GM18951 (cell line): ENCODE data around the gene PPP1R16B.
A peak's percentile ranks its signal among the peaks of the same experiment; 100 is the strongest.

Source experiments
- POLR2A ChIP-seq: IDR thresholded peaks from 4 replicates; pipeline ENCODE4 v1.6.1; 2011; ENCODE audit warnings: mild to moderate bottlenecking; ENCODE audit not compliant: insufficient read length, insufficient read depth; ENCODE audit errors: extremely low read depth
- in situ Hi-C: fragments of 300-500 bp; cut with MboI; formaldehyde crosslinking; loops from one replicate; pipeline ENCODE4 v1.12.0; 2022; ENCODE audit warnings: low sequenced_read_pairs, mixed read lengths, inconsistent platforms; ENCODE audit not compliant: unreplicated experiment

The PPP1R16B gene

GRCh38 chr20:38888059-38888831 is 82.7 kb downstream of the PPP1R16B start:
- TF ChIP-seq POLR2A = no peak
- in situ Hi-C loops = no loop called here

GRCh38 chr20:38889050-38889449 is 83.6 kb downstream of the PPP1R16B start:
- no peak for TF ChIP-seq POLR2A
- in situ Hi-C loops = no loop called here

- in situ Hi-C loops = no loop called here
- no peak for TF ChIP-seq POLR2A
These were observed 84.4 kb downstream of the PPP1R16B start for GRCh38 chr20:38889792-38890496.

GRCh38 chr20:38890497-38890818 is 85.0 kb downstream of the PPP1R16B start:
- no peak for TF ChIP-seq POLR2A
- in situ Hi-C loops = no loop called here

GRCh38 chr20:38892091-38892981 is 86.8 kb downstream of the PPP1R16B start:
- TF ChIP-seq POLR2A = no peak
- in situ Hi-C loops = no loop called here

DNA sequence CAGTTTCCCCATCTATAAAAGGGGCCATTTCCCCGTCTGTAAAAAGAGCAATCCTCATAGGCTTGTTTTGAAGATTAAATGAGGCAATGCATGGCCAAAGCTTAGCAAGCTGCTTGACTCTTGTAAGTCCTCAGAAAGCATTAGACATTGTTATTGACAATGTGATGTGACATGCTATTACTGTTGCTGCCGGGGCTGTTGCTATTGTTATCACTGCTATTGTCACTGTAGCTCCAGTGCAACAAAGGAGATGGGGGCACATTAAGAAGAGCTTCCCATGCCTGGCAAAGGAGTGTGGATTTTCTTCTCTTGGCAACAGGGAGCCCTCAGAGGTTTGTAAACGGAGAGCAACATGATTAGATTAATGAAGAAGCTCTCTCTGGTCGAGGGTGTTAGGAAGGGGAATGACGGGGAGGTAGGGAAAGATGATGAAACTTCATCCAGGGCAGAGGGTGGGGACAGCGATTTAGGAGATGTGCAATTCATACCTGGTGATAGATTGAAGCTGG is 87.6 kb downstream of the PPP1R16B start:
- no peak for TF ChIP-seq POLR2A
- in situ Hi-C loops = no loop called here

- in situ Hi-C loops = no loop called here
- peak; percentile 27 for TF ChIP-seq POLR2A
These were observed 88.1 kb downstream of the PPP1R16B start for GRCh38 chr20:38893565-38894090.

DNA sequence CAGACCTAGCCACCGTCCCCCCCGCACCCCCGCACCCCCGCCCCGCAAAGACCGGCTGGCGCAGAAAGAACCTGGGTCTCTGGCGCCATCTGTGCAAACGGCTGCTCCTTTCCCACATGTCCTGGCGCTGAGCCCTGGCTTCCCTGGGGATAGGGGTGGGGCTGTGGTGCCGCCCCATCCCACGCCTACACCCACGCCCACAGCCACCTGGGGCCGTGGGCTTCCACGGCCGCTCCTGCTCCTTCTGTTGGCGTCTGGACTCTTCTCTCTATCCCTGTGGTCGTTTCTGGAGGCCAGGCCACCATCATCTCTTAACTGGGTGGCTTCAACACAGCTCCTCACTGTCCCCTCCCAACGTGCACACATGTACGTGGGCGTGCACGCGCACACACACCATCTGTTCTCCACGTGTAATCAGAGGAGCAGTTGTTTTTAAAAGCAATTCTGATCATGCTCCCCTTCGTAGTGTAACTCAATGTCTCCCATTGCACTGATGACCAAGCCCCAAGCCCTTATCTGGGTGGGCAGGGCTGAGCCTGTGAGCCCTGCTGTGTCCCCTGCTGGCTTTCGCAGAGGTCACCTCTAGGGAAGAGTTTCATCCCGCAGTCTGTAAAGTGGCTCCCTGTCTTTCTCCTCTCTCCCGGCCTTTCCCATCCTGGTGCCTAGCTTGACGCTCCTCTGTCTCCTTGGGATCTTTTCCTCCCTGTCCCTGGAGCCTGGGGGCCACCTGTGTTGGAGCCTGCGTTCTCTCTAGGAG is 88.8 kb downstream of the PPP1R16B start:
- no peak for TF ChIP-seq POLR2A
- in situ Hi-C loops = no loop called here

- no peak for TF ChIP-seq POLR2A
- in situ Hi-C loops = no loop called here
These were observed 89.8 kb downstream of the PPP1R16B start for GRCh38 chr20:38895098-38895949.

DNA sequence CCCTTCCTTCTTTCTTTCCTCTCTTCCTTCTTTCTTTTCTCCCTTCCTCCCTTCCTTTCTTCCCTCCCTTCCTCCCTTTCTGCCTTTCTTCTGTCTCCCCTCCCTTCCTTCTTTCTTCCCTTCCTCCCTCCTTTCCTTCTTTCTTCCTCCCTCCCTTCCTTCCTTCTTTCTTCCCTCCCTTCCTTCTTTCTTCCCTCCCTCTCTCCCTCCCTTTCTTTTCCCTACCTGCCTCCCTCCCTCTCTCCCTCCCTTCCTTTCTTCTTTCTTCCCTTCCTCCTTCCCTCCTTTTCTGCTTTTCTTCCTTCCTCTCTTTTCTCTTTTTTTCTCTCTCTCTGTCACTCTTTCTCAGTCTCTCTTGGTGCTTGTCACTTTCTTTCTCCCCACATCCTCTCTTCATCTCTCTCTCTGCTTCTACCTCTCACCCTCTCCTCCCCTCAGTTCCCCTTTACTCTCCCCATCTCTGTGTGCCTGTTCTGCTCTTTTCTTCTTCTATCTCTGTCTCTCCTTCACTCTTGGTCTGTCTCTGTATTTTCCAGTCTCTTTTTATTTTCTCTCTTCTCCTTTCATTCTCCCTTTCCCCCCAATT is 90.6 kb downstream of the PPP1R16B start:
- no peak for TF ChIP-seq POLR2A
- in situ Hi-C loops = no loop called here

DNA sequence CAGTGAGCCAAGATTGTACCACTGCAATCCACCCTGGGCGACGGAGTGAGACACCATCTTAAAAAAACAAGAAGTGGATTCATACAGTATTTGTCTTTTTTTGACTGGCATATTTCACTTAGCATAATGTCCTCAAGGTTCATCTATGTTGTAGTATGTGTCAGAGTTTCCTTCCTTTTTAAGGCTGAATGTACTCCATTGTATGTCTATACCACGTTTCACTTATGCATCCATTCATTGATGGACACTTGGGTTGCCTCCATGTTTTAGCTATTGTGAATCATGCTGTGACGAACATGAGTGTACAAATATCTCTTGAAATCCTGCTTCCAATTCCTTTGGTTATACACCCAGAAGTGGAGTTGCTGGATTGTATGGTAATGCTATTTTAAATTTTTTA is 91.8 kb downstream of the PPP1R16B start:
- TF ChIP-seq POLR2A = no peak
- in situ Hi-C loops = no loop called here
